Measurements from ENCODE around the gene REXO5. TPM values are rescaled to one million over a fixed set of nuclear protein-coding genes. Genes with fewer than 3 reads are reported as not detected.
"Not testable (repeated sequence)": the region's sequence is repeated elsewhere in the genome, so short reads cannot be mapped to it uniquely, and the experiment has no call there.

The REXO5 gene
- total RNA-seq = 2.7 and 2.9 TPM in 2 replicates

- peak; percentile 81 to 95 for DNase-seq (ENCODE audit: low read depth in 2 of 2)
These were observed at the start of gene REXO5, which contains the start of gene ERI2 for GRCh38 chr16:20806168-20807050. TSS of gene REXO5 (plus strand) at chr16:20806527. CDS start at chr16:20806954, 427 bp downstream. TSS of gene ERI2 (minus strand) at chr16:20806472. CDS start at chr16:20806430, 42 bp downstream.

DNA sequence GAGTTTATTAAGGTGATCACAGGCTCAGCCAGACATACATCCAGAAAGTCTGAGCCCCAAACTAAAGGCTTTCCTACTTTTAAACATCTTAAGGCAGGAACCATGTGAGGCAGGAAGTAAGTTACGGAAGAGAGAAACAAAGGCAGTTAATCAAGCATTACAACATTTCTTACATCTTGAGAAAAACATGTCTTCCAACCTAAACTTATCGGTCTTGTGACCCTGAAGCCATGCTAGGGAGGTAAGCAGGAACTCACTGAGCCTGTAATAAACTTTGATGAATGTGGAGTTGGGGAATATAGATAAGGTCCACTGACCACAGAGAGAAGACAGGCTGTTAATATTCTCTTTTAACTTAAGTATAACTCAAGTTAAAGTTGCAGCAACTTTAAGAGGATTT is 46.0 kb upstream of the REXO5 start:
- no peak for DNase-seq (ENCODE audit: low read depth in 2 of 2)

- DNase-seq (ENCODE audit: low read depth in 2 of 2) = no peak
These were observed 45.2 kb upstream of the REXO5 start for GRCh38 chr16:20761175-20761574.

DNA sequence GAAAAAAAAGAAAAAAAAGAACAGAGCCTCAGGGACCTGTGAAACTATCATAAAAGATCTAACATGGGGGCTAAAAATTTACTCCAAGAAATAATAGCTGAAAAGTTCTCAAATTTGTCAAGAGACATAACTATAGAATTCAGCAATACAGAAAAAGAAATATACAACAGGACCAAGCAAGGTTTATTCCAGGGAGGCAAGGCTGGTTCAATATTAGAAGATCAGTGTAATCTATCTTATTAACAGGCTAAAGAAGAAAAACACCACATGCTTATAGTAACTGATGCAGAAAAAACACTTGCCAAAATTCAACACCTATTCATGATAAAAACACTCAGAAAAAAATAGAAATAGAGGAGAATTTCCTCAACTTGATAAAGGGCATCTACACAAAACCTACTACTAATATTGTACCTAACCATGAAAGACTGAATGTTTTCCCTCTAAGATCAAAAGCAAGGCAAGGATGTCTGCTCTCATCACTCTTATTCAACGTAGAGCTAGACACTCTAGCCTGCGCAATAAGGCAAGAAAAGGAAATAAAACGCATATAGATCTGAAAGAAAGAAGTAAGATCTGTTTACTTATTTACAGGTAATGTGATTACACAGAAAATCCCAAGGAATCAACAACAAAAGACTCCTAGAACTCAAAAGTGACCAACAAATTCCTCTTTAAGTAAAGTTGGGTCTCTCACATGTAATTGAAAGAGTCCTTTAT is 43.8 kb upstream of the REXO5 start:
- DNase-seq (ENCODE audit: low read depth in 2 of 2) = no peak

DNA sequence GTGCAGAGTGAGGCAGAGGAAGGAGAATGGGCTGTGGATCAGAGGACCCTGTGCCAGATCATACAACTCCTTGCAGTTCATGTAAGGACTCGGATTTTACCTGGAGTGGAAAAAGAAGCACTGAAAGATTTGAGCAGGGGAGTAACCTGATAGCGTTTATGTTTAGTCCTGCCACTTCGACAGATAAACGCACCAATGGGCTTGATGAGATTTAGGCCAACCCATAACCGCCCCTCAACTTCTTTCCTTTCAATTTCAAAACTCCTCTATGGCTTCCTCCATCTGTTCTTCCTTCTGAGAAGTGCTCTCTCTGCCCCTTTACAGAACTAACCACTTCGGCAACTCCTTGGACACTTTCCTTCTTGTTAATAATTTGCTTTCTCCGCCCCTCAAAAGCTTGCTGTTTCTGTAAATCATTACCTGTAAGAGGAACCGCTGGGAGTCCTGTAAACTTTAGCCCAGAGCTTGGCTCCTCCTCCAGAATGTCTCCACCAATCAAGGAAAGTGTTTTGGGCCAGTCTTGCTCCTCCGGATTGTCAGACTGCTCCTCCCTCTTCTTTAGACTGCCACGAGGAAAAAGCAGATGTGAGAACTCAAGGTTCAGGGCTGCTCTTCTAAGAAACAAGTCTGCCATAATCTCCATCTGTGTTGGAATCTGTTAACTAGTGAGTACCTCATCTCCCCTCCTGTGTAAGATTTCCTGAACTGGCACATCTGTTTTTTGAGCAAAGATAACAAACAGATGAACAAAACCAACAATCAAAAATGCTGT is 42.7 kb upstream of the REXO5 start, which contains the start of gene ACSM3:
TSS of gene ACSM3 (plus strand) at position 554 of the 772 bp plus-strand sequence. CDS start 6,021 bp downstream, outside the sequence.
- DNase-seq (ENCODE audit: low read depth in 2 of 2) = peak in 1 of 2 donors; percentile 32

GRCh38 chr16:20764448-20764847 is 41.9 kb upstream of the REXO5 start:
- DNase-seq (ENCODE audit: low read depth in 2 of 2) = not testable (repeated sequence)

- no peak for DNase-seq (ENCODE audit: low read depth in 2 of 2)
These were observed 40.6 kb upstream of the REXO5 start for GRCh38 chr16:20765732-20766131.

DNA sequence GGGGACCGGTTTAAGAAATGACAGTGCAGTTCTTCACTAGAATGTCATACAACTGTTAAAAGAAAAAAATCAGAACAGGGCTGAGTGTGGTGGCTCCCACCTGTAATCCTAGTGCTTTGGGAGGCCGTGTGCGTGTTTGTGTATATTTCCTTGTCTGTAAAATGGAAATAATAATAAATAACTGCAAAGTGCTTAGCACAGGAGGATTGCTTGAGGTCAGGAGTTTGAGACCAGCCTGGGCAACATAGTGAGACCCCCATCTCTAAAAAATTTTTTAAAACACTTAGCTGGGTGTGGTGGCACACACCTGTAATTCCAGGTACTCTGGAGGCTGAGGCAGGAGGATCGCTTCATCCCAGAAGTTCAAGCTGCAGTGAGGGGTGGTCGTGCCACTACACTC is 40.0 kb upstream of the REXO5 start:
- no peak for DNase-seq (ENCODE audit: low read depth in 2 of 2)

DNA sequence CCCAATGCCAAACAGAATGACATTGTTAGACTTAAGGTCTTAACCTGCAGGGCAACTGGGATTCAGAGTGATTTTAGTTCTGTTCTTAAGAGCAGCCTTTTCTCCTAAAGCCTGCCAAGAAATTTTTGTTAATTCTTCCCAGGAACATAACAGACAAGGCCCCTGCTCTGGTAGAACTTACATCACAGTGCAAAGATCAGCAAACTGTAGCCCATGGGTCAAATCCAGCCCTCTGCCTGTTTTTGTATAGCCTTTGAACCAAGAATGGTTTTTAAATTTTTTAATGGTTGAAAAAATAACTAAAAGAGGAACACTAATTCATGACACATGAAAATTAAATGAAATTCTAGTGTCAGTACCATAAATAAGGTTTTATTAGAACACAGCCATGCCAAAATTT is 38.8 kb upstream of the REXO5 start:
- DNase-seq (ENCODE audit: low read depth in 2 of 2) = no peak

- DNase-seq (ENCODE audit: low read depth in 2 of 2) = no peak
These were observed 38.2 kb upstream of the REXO5 start for GRCh38 chr16:20768121-20768520.

- no peak for DNase-seq (ENCODE audit: low read depth in 2 of 2)
These were observed 37.5 kb upstream of the REXO5 start for GRCh38 chr16:20768818-20769217.

- no peak for DNase-seq (ENCODE audit: low read depth in 2 of 2)
These were observed 32.6 kb upstream of the REXO5 start for GRCh38 chr16:20773679-20774078.

GRCh38 chr16:20774703-20775362 is 31.5 kb upstream of the REXO5 start:
- DNase-seq (ENCODE audit: low read depth in 2 of 2) = peak; percentile 37 to 72

DNA sequence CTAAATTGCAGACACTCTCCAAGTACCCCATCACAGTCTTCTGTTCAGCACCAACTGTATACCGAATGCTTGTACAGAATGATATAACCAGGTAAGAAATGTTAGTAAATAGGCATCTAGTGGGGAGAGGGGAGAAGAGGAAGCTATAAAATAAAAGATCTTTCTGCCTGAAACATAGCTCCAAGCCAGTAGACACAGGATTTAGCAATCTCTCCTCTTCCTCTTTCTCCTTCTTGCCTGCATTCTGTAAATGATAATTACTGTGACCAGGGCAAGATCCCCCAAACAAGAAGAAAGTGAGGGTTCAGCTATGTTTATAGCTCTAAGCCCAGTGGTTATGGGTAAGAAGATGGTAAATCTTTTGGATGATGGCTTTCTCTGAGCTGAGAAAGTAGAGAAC is 24.6 kb upstream of the REXO5 start:
- DNase-seq (ENCODE audit: low read depth in 2 of 2) = no peak

DNA sequence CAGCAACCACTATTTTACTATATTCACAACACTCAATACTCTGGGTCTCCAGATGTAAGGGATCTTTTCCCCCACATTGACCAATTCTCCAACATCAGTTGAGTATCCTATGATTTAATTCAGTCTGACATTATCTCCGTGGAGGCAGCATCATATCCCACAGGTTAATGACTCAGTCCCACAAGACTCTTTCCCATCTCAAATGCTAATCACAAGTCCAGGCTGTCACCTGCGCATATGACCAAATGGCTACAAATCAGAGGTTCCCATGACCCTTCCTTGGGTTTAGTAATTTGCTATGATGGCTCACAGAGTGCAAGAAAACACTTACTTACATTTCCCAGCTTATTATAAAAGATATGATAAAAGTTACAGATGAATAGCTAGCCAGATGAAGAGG is 23.9 kb upstream of the REXO5 start:
- DNase-seq (ENCODE audit: low read depth in 2 of 2) = no peak

DNA sequence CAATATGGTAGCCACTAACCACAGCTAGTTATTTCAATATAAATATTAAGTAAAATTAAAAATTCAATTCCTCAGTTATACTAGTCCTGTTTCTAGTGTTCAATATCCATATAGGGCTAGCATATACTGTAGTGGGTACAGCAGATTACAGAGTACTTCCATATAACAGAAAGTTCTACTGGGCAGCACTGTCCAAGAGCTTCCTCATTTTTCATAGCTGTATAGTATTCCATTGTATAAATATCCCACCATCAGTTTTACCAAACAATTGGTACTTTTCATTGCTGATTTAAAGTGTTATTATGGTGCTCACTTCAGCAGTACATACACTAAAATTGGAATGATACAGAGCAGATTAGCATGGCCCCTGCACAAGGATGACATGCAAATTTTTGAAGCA is 22.1 kb upstream of the REXO5 start:
- DNase-seq (ENCODE audit: low read depth in 2 of 2) = no peak

DNA sequence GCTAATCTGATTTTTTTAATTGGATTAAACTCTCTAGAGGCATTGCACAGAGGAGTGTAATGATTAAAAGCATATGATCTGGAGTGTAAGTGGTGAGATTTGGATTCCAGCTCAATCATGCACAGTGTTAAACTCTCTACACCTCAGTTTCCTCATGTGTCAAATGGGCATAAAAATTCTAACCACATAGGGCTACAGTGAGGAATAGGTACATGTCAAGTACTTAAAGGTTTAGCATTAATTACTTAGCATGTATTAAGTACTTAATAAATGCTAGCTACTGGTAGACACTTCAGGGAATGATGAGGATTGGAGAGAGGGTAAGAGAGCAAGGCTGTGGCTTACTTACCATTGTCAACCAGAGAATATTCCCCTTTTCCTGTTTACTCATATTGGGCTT is 17.2 kb upstream of the REXO5 start:
- no peak for DNase-seq (ENCODE audit: low read depth in 2 of 2)

- no peak for DNase-seq (ENCODE audit: low read depth in 2 of 2)
These were observed 14.3 kb upstream of the REXO5 start for GRCh38 chr16:20791923-20792612.

GRCh38 chr16:20798364-20798763 is 8.0 kb upstream of the REXO5 start:
- no peak for DNase-seq (ENCODE audit: low read depth in 2 of 2)

- peak; percentile 22 to 36 for DNase-seq (ENCODE audit: low read depth in 2 of 2)
These were observed 6.7 kb upstream of the REXO5 start for GRCh38 chr16:20799599-20799998.

- DNase-seq (ENCODE audit: low read depth in 2 of 2) = no peak
These were observed 5.0 kb upstream of the REXO5 start for GRCh38 chr16:20801278-20801677.

Measured in dermis microvascular lymphatic vessel endothelial cell (primary cell).